ENCODE data around the gene CYRIA.

Gene CYRIA

DNA sequence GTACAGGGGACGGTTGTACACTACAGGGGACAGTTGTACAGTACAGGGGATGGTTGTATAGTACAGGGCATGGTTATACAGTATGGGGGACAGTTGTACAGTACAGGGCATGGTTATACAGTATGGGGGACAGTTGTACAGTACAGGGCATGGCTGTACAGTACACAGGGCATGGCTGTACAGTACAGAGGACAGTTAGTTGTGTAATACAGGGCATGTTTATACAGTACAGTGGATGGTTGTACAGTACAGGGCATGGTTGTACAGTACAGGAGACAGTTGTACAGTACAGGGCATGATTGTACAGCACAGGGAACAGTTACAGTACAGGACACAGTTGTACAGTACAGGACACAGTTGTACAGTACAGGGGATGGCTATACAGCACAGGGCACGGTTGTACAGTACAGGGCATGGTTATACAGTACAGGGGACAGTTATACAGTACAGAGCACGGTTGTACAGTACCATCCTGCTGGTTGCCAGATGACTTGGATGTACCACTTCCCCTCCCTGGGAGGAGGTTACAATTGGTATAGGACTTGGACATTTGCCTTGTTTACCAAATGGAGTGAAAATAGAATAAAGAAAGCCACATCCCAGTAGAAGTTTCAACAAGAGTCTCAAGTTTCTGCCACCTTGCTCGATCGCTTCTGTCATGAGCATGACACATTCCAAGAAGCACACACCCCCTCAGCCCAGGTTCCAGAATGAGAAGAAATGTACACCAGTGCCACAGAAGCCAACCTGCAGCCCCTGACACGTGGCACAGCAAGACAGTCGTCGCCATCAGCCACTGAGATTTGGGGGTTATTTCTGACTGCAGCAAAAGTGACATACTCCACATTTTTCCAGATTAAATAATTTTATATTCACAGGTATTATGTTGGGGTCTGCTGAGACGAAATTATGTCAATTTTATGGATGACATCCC, 16.0 kb downstream of the CYRIA start:
- no peak for DNase-seq

DNA sequence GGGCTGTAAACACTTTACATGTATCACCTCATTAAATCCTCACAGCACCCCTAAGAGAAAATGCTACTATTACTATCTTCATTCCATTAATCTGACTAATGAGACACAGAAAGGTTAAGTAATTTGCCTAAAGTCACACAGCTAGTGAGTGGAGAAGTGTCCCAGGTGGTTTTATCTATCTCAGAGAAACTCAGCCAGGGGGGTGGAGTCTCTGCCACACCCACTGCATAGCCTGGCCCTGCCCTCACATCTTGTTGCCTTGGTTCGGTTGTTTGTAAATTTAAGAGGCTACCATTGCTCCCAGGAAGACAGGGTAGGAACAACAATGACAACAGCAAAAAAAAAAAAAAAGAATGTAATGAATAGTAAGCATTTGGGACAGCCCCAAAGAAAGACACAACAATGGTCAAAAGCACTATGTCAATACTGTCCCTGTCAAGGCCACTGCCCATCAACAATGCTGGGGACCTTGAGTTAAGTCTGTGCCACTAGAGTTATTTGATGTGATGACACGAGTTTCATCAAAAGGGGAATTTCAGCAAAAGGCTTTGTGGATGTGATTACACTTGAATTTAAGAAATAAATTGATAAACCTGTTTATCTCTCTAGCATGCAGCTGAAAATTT, 17.5 kb downstream of the CYRIA start:
- no peak for DNase-seq

DNA sequence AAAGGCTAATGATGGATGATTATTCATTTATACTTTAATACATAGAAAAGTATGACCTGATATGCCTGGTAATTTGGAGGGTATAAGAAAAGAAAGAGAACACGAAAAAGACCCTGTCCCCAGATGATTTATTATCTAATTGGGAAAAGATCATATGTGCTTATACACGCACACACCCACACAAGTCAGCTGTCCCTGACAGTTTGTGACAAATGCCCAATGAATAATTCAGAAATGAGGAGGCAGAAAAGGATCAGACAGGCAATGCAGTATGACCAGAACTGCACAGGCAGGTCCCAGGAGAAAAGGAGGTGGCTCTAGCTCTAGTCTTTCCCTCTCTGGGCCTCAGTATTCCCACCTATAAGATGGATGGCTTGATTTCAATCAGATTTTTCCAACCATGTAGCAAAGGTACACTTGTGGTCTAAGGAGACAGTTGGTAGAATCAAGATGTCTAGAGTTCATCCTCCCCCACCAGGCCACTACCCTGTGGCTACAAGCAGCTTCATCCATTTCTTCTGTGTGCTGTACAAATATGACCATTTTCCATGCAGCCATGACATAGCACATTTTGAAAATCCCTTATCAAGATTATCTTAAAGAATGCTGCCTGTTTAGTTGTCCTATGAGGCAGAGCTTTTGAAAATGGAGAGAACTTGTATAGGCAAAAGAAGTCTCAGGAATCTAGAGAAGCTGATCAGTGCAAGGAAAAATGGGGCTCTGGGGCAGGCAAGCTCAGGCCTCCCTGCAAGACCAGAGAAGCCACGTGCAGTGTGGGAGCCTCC, 19.7 kb downstream of the CYRIA start:
- no peak for DNase-seq

DNA sequence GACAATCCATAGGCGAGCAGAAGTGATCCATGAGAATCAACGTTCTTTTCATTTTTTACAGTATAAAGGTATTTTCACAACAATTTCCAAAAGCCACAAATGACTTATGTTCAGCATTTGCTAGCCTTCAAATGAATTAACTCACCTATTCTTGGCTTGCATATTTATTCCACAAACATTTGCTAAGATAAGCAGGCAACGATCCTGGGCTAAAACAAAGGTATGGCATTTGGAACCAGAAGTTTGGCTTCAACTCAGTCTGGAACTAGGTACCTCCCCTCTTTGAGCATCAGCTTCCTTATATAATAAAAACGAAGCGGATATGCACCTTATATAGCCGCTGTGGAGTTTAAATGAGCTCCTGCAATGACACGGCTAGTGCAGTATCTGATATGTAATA, 20.5 kb downstream of the CYRIA start:
- DNase-seq: no peak

DNA sequence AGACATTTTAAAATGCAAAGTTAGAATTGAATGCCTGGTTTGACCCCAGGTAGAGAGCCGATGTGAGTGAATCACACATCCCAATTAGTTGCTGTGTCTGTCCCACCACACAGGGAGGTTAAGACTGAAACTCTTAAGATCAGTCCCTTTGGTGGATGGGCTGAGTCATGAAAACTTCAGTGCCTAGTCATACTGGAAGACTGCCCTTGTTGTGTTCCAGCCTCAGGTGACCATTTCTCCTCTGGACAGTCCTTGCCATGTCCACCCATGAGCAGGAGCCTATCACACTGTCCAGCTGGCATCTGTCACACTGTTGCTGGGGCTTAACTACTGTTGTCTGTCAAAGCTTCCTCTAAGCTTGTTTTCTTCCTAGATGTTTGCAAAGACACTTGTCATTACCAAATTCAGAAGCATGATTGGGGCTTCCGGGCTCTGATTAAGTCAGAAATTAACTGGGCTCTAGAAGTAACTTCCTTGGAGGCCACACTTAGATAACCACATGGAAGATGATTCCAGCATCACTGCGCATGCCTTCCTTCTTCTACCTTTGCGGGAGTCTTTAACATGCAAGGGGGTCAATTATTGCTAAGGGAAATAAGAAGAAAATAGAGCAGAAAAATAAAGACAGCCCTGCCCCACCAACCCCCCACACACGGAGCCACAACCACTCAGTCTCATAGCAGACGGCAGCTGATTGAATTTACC, 21.3 kb downstream of the CYRIA start:
- no peak for DNase-seq

DNA sequence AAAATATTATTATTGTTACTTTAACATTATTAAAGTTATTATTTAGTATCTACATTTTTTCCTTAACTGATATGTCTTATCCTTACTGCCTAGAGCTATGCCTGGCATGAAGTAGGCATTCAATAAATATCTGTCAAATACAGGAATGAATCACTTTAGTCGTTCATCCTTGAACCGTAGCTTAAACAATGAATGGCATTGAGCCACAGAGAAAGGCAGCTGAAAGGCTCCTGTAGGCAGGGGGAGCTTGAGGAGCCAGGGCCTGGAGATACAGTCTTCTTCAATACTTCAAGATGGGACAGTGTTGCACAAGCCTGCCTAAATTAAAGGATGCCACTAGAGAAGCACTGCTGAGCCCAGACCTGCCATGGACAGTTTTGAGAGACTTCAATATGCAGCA, 22.5 kb downstream of the CYRIA start:
- no peak for DNase-seq

DNA sequence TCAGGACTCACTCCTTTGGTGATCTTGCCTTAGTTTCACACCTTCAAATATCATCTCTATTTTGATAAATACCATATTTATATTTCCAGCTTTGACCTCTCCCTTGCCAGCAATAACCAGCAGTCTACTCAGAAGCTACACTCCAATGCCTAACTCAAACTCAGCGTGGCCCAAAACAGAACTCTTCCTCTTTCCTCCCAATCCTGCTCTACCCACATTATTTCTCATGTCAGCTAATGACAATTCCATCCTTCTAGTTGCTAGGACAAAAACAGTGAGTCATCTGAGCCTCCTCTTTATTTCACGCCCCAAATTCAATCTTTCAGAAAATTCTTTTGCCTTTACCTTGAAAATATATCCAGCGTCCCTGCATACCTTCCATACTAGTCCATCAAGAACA, 23.5 kb downstream of the CYRIA start:
- no peak for DNase-seq

DNA sequence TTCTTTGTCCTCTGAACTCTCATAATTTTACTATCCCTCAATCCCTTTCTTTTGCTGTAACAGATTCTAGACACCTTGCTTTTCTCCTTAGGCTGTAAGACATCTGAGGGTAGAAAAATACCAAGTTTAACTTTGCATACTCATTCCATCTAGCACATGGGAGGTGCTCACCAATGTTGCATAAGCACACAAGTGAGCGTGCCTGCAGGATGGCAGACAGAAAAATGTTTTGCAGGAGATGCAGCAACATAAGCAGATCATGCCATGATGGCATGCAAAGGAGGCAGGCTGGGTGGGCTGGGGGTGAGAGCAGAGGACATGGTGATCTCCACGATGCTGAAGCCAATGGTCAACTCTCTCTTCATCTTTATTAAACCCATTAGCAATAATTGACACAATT, 24.1 kb downstream of the CYRIA start:
- DNase-seq: no peak

DNA sequence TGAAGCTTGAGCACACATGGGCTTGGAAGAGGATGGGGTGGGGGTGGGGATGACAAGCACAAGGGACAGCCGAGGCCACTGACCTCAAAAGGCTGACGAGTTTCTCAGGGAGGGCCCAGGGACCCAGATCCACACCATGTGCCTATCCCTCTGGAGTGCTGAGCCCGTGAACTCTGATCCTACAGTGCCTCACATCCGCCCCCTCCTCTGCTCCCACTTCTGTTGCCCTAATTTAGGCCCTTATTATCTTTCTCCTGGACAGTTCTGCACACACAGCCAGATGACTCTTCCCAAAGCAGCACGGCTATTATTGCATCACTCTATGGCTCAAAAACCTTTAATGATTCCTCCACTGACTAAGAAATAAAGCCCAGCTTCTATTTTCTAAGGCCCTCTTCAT, 24.8 kb downstream of the CYRIA start:
- no peak for DNase-seq

DNA sequence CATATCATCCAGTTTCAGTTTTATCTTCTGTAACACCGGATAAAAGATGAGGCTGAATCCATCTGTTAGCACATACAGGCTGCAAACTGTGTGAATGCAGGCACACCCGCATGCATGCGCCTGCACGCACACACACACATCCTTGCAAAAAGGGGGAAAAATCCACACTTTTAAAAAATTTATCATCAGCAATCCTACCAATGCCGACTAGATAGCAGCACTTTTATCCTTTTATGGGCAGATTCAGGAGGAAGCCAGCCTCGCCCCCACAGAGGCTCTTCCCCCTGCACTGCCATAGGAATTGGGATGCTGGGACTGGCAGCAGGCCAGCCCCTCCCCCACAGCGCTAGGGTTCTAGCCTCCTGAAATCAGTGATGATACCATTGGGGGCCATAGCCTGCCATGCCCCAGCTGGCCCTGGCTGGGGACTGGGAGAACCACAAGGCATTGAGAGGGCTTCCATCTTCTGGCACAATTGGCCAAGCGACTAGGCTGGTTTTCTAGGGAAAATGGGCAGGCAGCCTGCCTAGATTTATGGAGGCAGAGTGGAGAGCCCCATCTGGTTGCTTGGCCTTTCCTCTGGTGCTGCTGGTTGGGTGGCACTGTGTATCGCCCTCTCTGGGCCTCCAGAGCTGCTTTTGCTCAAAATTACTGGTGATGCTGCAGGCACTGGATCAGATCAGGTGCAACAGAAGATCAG, 25.5 kb downstream of the CYRIA start:
- DNase-seq: no peak

DNA sequence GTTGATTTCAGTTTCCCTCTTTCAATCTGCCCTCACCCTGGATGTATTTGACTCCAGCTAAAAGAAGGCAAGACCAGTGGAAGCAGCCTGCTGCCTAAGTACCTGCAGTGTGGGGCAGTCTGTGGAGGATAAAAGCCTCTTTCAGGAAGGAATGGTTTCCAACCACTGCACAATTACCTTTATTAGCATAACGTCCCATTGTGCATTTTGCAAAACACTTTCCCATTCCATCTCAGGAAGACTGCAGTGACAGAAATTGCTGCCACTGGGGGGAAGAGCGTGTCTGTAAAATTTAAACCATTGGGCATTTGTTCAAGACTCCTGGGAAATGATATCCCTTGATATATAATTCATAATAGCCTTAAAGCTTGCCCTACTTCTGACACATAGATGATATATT, 26.2 kb downstream of the CYRIA start:
- no peak for DNase-seq

DNA sequence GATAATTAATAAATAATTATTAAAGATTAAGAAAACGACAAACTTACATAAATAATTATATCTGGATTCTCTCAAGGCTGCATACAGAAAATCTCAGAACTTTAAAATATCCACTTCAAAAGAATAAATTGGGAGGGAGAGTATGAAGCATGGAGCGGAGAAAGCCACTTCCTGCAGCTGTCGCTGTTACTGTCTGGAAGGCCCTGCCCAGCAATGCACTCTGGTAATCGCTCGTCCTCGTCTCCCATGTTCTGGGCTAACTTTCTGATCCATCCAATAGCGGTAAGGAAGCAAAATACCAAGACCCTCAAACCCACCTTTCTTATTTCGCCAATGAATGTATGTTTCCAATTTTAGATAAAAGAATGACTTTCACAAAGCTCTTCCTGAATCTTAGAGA, 26.7 kb downstream of the CYRIA start:
- no peak for DNase-seq

DNA sequence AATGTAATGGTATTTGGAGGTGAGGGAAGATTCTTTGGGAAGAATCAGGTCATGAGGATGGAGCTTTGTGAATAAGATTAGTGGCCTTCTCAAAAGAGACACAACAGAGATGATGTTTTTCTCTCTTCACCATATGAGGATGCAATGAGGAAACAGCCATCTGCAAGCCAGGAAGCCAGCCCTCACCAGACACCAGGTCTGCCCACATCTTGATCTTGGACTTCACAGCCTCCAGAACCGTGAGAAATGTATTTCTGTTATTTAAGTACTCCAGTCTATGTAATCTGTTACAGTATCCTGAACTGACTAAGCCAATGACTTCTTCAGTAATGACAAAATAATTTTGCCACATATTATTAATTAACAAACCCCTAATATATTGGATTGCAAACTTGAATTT, 28.3 kb downstream of the CYRIA start:
- no peak for DNase-seq

DNA sequence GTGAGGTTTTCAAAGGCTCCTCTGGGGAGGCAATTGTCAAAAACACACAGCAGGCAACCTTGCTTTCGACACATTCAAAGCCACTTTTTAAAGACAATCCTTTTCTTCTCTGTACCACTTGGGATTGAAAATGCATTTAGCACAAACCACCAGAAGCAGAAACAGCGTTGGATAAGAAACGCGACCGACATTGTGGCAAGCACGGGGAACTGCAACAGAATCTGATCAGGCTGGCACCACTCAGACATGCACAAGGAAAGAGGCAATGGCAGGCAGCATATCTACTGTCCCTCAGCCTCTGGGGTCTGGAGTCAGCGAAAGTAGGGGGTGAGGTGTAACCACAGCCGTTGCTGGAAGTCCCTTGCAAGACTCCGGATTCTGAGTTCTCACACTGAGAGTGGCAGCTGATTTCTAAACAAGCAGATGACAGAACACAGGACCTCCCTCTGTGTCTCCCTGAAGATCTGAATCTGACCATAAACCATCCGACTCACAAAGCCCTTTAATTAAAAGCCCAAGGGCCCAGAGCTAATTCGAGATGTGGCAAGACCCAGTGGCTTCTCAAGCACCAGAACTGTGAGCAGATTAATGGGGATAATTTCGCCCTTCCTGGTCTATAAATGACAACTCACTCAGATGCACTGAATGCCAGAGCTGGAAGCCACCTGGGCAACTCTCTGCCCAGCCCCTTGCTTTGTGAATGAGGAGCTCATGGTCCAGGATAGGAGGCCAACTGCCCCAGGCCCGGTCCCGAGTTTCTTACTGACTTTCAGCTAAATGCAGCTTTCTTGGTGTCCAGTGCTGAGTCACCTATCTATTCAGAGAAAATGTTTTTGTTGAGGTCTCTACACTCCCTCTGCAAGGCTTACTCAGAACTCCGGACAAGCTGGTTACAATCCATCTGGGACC, 29.6 kb downstream of the CYRIA start:
- no peak for DNase-seq

DNA sequence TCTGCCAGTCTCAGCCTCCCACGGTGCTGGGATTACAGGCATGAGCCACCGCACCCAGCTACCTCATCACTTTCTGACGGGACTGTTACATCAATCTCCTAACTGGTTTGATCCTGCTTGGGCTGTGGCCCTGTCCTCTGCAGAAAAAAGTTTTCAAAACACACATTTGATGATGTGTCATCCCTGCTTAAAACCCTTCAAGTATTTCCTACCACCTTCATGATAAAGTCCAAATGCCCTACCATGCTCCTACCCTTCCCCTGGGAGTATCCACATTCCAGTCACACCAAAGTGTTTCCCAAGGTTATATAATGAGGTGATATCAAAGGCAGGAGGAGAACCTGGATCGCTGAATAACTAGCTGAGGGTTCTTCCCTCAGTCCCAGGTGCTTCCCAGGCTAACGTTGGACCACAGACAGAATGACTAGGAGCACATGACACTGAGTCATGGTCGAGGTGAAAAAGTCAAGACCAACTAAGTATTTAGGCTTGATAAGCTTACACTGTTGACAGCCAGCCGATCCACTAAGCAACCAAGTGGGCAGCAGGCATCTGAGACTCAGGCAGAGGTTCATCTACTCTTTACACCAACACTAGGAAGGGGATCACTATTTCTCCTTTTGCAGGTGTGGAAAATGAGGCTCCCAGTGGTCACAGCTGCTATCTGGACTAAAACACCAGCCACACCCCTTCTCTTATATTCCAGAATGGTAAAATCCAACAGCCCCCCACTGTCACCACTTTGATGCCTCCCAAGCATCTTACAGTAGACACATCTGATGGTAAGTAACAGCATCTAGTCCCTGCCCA, 31.8 kb downstream of the CYRIA start:
- DNase-seq: no peak

DNA sequence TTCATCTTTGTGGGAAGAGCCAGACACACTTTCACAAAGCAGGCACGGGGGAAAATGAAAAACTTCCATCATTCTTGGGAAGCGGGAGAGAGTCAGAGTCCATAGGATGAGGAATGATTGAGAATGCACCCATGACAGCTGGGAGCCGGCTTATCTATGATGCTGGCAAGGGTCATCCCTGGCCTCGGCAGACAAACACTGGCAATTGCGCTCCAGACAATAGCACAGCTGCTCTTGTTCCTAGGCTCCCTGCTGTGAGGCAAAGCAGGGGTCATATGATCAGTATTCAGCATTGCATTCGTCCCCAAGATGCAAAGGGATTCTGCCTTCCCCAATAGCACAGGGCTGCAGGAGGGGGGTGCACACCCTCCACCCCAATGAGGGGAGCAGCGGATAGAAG, 33.0 kb downstream of the CYRIA start:
- no peak for DNase-seq

DNA sequence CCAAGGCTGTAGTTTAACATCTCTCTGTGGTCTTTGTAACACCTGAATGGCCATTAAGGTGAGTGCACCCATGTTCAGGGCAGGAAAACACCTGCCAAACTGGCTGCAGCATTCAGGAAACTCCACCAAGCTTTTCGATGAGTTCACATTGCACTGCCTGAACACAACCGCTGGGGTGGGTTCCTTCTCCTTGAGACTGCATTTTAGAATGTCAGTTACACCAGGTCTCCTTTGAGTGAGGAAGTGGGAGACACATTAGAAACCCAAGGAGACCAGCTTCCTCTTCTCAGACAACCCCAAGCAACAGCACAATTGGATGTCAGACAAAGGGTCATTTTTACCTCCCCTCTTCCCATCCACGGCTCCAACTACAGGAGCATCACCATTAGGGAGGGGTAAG, 35.2 kb downstream of the CYRIA start:
- DNase-seq: no peak

DNA sequence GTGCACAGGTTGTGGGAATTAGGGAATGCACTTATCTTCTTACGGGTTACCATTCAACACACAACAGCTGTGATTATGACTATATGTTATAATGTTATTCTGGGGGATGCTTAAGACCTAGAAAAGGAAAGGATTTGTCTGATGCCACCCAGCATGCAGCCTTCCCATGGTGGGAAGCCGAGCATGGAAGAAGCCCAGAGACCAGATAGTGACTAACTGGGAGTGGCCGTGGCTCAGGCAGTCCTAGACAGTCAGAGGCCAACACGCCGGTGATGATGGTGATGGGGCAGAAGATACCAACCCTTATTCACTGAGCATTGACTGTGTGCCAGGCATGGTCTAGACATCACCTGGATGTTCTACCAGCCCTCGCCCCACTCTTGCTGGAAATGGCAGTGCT, 35.9 kb downstream of the CYRIA start:
- DNase-seq: no peak

DNA sequence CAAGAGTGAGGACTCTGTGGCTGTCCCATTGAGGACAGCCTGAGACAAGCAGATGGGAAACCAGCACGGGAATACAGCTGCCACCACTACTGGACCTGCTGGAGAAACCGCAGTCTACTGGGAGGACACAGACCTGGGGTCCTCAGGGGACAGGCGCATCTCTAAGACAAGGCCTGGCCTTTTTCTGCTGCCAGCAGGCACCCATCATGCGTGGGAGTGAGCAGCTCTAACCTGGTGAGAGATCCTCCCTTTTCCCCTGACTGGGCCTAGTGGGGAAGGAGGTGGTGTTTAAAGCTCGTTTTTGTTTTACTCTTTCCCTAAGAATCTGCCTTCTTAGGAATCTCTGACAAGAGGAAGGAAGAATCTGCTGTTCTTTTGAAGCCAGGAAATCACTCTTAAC, 36.6 kb downstream of the CYRIA start:
- no peak for DNase-seq

DNA sequence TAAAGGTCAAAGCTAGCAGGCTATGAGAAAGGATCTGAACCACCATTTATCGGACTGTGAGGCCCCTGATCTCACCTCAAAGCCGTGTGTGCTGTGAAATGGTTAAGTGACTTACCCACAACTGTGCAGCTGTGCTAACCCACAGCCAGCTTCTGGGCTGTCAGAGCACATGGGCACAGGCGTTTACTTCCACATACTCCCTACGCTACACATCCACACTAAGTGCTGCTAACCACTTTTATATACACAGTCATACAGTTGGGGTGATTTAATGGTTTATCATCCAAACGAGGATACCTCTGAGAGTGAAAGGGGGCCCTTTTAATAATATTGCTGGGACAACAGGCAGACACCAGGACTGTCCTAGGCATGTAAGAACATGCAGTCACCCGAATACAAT, 37.3 kb downstream of the CYRIA start:
- DNase-seq: no peak
